ENCODE data around the gene ATP10B. TPM values are rescaled to one million over a fixed set of nuclear protein-coding genes. Genes with fewer than 3 reads are reported as not detected.

ATP10B gene
- total RNA-seq, 2 donors from 2014 or later = 1.3 to 2.1 TPM

GRCh38 chr5:160674901-160675300 lies 177.1 kb downstream of the ATP10B start:
- intact Hi-C loops (cut with DNase I) = no loop called here
- Histone ChIP-seq H3K27me3 (no peaks in the 10 kb centered on the region), H3K4me1 (peaks cover 4% of the 10 kb centered on the region), H3K27ac (no peak overlapping the region), H3K4me3 (no peak overlapping the region), H3K9me3 (no peaks in the 10 kb centered on the region), H3K36me3 (replicated peaks in 1 of 2; ENCODE audit: insufficient read depth in 1 of 2, low read depth in 2 of 2) (no peaks in the 10 kb centered on the region)
- WGBS, 2 donors = 67 to 86% methylated on average over 3 of the region's 3 CpGs
- DNase-seq (no peak), ATAC-seq (no peak)
- TF ChIP-seq CTCF (IDR thresholded peaks at IDR 0.05) (no peak), POLR2A (IDR thresholded peaks at IDR 0.05) (no peak)

- H3K9me3 ChIP-seq = no peaks in the 10 kb centered on the region
- H3K27ac ChIP-seq = no peak overlapping the region
- DNase-seq = no peak
- no peaks in the 10 kb centered on the region for H3K27me3 ChIP-seq
- H3K4me3 ChIP-seq = no peak overlapping the region
- intact Hi-C loops (cut with DNase I) = no loop called here
- WGBS, 2 donors = 31 to 33% methylated on average over 2 of the region's 2 CpGs
- TF ChIP-seq POLR2A (IDR thresholded peaks at IDR 0.05) (no peak), CTCF (IDR thresholded peaks at IDR 0.05) (no peak)
- no peaks in the 10 kb centered on the region for H3K4me1 ChIP-seq
- no peak for ATAC-seq
- H3K36me3 ChIP-seq (replicated peaks in 1 of 2; ENCODE audit: insufficient read depth in 1 of 2, low read depth in 2 of 2) = no peaks in the 10 kb centered on the region
These were observed 179.5 kb downstream of the ATP10B start for GRCh38 chr5:160672521-160672920.

- Histone ChIP-seq H3K4me1 (no peaks in the 10 kb centered on the region), H3K27ac (no peak overlapping the region), H3K4me3 (no peak overlapping the region), H3K9me3 (no peaks in the 10 kb centered on the region), H3K27me3 (no peaks in the 10 kb centered on the region), H3K36me3 (replicated peaks in 1 of 2; ENCODE audit: insufficient read depth in 1 of 2, low read depth in 2 of 2) (no peaks in the 10 kb centered on the region)
- no peak for TF ChIP-seq POLR2A (IDR thresholded peaks at IDR 0.05)
- DNase-seq (no peak), ATAC-seq (no peak)
- WGBS, 2 donors = 86% methylated on average over 2 of the region's 2 CpGs
- intact Hi-C loops (cut with DNase I) = no loop called here
These were observed 183.7 kb downstream of the ATP10B start for GRCh38 chr5:160668356-160668755.

DNA sequence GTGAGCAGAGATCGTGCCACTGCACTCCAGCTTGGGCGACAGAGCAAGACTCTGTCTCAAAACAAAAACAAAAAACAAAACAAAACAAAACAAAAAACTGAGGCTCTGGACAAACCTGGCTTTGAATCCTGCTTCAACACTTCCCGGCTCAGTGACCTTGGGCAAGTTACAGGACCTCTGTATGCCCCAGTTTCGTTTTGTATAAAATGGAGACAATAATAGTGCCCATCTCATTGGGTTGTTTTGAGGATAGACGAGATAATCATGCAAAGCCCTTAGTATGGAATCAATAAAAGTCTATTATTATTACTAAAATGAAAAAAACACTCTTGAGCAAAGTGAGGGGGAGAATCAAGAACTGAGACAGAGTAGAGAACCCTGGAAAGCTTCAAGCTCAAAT lies 184.9 kb downstream of the ATP10B start:
- ATAC-seq = no peak
- Histone ChIP-seq H3K36me3 (replicated peaks in 1 of 2; ENCODE audit: insufficient read depth in 1 of 2, low read depth in 2 of 2) (no peaks in the 10 kb centered on the region), H3K9me3 (no peaks in the 10 kb centered on the region), H3K4me1 (no peaks in the 10 kb centered on the region), H3K4me3 (no peak overlapping the region), H3K27ac (no peak overlapping the region), H3K27me3 (no peaks in the 10 kb centered on the region)
- no peak for DNase-seq
- no peak for TF ChIP-seq CTCF (IDR thresholded peaks at IDR 0.05)
- no peak for TF ChIP-seq POLR2A (IDR thresholded peaks at IDR 0.05)
- WGBS, 2 donors = 72 to 86% methylated on average over 5 of the region's 5 CpGs
- intact Hi-C loops (cut with DNase I) = no loop called here

DNA sequence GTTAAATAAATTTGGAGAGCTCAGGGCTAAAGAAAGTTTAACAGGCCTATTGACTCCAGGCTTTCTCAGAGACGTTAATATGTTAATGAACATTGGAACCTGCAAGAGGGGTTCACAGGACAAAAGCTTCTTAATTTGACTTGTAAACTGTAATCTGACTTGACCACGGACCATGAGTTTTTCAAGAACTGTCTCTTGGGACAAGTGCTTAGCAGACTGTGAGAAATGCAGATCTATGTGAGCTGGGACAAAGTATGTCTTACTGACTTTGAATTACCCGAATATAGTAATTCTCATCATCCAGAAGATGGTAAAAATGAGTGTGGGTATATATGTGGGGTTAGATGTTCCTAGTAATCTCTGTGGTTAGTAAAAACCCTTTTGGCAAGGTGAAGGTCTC lies 186.6 kb downstream of the ATP10B start:
- Histone ChIP-seq H3K4me1 (no peaks in the 10 kb centered on the region), H3K27ac (no peak overlapping the region), H3K36me3 (replicated peaks in 1 of 2; ENCODE audit: insufficient read depth in 1 of 2, low read depth in 2 of 2) (no peaks in the 10 kb centered on the region), H3K4me3 (no peak overlapping the region), H3K27me3 (no peaks in the 10 kb centered on the region), H3K9me3 (no peaks in the 10 kb centered on the region)
- TF ChIP-seq POLR2A (IDR thresholded peaks at IDR 0.05) = no peak
- no peak for TF ChIP-seq CTCF (IDR thresholded peaks at IDR 0.05)
- intact Hi-C loops (cut with DNase I) = no loop called here
- no peak for DNase-seq
- no peak for ATAC-seq
- 66 to 78% methylated on average over 3 of the region's 3 CpGs for WGBS, 2 donors
